HG03469 (cell line): ENCODE results near the gene NFASC.

ENCODE experiments used
- ATAC-seq: cut with Tn5 transposase; IDR thresholded peaks from one replicate; pipeline ENCODE4 v1.9.1; 2021; ENCODE audit warnings: mild to moderate bottlenecking, moderate library complexity, moderate number of reproducible peaks; ENCODE audit not compliant: unreplicated experiment

NFASC gene

GRCh38 chr1:204977318-204977717, 106.7 kb downstream of the NFASC start:
- ATAC-seq: no peak

GRCh38 chr1:204978782-204979181, 108.1 kb downstream of the NFASC start:
- ATAC-seq: no peak

DNA sequence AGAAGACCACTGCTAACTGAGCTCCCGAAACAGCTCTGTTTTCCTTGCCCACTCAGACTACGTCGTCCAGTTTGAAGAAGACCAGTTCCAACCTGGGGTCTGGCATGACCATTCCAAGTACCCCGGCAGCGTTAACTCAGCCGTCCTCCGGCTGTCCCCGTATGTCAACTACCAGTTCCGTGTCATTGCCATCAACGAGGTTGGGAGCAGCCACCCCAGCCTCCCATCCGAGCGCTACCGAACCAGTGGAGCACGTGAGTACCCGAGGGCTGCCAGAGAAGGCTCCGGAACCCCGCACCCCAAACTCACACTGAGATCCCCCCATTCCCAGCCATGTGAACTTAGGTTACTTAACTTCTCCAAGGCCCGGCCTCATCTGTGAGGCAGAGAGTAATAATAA, 108.6 kb downstream of the NFASC start:
- no peak for ATAC-seq

- ATAC-seq: no peak
Measured at GRCh38 chr1:204979891-204980649, 109.4 kb downstream of the NFASC start.

GRCh38 chr1:204980840-204981405, 110.3 kb downstream of the NFASC start:
- no peak for ATAC-seq

- ATAC-seq: no peak
Measured at GRCh38 chr1:204983136-204983535, 112.5 kb downstream of the NFASC start.

- no peak for ATAC-seq
Measured at GRCh38 chr1:204983881-204984280, 113.2 kb downstream of the NFASC start.

DNA sequence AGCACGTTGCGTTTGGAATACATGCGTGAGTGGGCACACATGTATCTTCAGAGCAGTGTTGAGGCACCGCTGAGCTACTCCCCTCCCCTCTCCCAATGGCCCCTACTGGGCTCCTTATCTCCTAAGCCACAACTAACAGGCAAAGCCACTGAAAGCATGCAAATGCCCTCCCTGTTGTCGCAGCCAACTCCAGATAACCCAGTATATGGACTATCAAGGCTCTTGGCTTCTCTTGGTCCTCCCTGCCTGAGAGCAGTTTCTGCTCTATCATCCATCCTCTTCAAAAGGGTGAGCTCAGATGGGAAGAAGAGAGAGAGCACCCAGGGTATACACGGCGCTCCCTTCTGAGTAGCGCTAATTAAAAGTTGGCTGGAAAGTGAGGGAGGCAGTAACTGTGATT, 113.8 kb downstream of the NFASC start:
- ATAC-seq: no peak

GRCh38 chr1:204986181-204986580, 115.5 kb downstream of the NFASC start:
- no peak for ATAC-seq

DNA sequence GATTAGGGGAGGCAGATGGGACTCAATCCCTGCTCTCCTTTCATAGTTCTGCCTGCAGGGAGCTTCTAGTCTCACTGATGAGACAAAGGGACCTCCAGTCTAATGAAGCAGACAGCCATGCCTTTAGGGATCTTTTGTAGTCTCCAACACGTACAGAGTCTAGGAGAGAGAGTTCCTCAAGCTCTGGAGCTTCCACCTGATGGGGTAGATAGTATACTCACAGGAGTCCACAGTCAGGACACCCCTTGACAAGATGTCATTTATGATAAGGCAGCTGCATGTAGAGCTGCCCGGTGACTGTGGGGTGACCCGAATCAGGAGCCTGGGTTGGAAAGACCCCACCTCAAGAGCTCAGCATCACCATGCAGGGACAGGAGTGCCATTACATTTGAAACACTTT, 117.0 kb downstream of the NFASC start:
- ATAC-seq: no peak

DNA sequence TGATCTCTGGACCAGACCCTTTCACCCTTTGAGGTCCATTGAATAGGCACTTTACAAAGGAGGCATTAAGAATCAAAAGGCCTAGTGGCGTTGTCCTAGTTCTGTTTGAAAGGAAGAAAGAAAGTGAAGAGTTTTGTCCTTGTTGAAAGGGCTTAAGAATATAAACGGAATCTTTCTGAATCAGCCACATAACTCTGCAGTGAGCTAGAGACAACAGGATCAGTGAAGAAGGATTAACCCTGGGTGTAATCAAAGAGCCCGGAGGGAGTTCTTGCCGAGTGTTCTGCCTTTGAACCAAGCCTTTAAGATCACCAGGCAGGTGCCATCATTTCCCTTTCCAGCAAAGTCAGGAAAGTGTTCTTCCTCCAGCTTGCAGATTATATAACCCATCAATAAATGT, 117.5 kb downstream of the NFASC start:
- no peak for ATAC-seq

DNA sequence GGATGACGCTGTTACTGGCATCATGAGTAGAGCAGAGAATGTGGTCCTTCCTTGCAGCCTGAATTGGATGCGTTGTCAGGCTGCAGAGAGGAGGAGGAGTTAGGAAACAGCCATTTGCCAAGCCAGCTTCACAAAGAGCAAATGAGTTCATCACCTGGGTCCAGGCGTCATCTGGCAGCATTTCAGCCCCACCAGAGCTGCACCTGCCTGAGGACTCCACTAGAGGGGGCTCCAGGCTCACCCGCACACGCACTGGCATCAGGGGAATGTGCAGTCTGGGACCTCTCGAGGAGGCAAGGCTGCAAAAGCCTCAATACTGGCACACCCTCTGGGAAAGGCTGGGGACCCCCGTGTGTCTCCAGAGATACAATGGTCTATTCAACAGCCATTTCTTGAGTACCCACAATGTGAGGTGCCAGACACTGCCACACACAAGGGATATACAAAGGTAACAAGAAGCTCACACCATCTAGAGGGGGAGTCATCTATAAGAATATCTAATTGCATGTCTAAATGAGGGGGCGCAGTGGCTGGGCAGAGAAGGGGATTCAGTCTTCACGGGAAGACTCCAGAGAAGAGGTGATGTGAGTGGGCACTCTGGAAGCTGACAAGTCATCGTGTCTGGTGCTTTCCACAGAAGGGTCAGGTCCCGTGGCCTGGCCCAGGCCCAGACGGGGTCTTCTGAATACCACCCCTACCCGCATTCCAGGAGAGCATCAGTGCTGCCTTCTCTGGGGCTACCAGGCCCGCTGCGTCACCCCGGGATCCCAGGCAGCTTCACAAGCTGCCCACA, 118.8 kb downstream of the NFASC start:
- ATAC-seq: no peak

DNA sequence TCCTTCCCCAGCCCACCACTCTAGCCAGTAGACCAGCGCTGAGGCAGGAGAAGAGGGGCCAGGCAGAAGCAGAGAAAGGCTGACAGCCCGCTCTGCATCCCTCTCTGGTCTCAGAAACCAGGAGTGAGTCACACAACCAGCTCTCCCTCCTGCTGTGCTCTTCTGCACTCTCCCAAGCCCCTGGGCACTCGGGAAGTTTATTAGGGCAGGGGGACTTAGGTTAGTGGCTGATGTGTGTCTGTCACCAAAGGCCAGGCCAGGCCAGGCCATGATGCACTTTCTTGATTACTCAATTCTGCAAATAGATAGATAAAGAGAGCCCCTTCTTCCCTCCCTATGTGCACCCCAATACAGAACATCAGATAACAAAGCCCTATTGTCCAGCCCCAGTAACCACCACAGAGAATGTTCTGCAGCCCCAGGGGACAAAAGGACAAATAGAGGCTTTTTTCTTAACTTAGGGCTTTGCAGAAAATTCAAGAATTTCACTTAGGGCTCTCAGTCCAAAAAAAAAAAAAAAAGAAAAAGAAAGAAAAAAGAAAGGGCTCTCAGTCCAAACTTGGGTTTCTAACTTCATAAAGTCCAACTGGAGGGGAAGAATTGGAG, 119.5 kb downstream of the NFASC start:
- no peak for ATAC-seq

DNA sequence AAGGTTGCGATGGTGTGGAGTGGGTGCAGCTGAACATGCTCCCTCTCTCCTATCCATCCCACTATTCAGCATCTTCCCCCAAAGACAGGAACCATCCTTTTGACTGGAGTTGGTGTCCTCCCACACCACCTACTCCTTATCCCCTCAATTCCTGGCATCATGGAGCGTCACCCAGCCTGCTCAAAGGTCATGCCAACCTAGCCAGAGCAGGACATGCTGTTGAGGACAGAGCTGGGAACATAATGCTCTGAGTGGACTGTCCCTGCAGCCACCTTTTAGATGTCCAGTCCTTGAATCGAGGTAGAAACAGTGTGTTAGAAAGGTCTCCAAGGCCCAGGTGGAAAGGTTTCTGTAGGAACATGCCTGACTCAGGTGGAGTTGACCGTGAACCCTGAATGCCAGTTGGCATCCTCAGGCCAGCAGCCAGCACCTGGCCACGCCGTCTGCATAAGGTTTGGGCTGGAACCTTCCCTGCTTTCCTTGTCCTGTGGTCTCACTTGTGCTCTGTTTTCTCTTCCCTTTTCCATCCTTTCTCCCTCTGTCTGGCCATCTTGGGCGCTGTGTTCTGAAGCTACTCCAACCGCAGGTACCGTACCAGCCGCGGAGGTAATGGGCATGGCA, 120.2 kb downstream of the NFASC start:
- no peak for ATAC-seq

- no peak for ATAC-seq
Measured at GRCh38 chr1:204991342-204991844, 120.7 kb downstream of the NFASC start.

DNA sequence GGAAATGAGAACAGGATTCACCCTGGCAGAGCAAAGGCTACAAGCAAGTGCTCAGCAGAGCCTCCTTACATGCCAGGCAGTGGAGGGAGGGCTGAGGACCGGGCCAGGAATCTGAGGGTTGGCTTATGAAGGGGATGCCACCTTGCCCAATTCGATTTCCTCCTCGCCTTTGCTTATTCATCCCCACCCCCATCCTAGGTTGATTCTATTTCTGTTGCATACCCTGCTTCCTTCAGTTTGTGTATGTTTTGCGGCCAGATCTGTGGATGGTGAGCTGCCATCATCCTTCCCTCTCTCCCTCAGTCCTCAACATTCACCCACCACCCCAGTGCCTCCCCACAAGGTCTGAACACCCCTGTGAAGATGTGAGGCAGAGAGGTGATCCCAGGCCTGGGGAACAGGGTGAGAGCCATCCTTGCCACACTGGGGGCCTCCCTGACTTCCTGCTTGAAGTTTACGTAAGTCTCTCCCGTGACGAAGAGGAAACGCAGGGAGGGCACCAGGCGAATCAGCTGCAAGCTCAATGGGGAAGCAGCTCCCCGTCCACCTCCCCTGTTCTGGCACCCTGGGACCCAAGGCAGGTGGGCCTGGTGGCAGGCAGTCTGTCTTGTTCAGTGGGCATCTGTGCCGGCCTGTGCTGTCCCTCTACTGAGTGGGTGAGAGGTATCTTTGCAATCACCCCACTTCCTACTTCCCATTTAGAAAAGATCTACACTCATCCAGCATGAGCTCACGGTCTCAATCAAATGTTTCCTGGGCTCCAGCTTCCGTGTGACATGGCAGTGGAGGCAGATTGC, 121.7 kb downstream of the NFASC start:
- no peak for ATAC-seq

- no peak for ATAC-seq
Measured at GRCh38 chr1:204992998-204993314, 122.3 kb downstream of the NFASC start.

DNA sequence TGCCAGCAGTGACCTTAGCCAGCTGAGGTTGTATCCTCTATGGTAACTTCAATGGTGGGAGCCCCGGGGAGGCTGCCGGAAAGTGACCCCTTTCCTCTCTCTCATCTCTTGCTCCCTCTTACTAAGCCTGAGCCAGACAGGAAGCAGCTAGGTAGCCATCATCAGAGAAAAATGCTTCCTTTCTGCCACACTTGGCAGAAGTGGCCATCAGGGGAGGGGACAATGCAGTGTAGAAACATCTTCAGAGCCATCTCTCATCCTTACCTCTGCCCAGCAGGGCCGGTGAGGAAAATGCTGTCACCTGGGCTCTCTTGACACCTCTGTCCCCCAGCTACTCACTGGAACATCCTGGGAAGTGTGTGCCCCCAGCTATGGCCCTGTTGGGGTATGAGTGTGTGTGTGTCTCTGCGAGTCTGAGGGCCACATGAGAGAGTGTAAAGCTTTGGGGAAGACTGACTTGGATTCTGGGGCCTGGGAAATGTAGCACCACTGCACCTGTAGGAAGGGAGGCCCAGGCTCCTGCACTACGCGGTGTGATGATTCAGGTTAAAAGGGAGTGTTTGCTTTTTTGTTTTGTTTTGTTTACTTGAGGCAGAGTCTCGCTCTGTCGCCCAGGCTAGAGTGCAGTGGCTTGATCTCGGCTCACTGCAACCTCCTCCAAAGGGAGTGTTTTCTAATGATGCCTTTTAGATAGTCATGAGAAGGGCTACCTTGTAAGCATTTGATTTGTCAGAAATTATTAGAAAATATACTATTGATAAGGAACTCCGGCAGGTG, 123.6 kb downstream of the NFASC start:
- ATAC-seq: no peak

- no peak for ATAC-seq
Measured at GRCh38 chr1:204996981-204997380, 126.3 kb downstream of the NFASC start.
